ENCODE results near the gene APBB2.

APBB2 gene

DNA sequence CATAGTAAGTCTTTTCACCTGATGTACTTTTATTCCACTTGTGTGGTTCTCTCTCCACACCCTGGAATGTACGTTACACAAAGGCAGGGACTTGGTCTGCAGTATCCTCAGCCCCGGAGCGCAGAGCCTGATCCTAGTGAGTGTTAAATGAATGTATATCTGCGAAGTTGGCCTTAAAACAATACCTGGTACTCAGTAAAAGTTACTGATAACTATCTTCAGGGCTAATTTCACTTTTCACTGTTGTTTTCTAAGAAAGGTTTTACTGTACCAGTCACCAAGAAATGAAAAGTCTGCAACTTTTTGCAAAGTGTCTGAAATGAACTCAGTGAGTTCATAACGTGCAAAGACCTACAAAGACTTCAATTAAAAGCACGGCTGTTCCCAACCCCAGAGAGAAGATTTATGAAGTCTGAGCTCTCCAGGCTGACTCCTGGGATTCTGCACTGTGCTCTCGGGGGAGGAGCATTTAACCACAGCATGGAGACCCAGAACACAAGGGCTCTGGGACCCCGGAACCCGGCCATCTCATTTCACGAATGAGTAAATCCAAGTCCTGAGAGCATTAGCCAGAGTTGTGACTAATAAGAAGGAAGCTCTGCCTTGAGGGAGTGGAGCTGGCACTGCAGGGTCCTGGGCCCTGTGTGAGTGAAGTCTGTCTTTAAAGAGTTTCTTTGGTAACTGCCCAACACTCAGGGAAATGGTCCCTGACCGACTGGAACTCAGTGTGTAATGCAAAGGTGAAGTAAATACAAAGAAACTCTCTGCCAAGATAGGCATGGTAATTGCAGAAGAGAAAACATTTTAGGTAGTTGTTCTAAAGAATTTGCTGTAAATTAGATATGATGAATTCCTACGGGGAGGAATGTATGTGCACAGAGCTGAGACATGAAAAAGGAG, 298.8 kb downstream of the APBB2 start:
- Histone ChIP-seq H3K4me3 (ENCODE audit: low read depth, low read length, poor library complexity, severe bottlenecking) (no peak overlapping the region), H3K4me1 (ENCODE audit: insufficient read depth, low read length, severe bottlenecking) (no peaks in the 10 kb centered on the region), H3F3A (ENCODE audit: insufficient read depth, low read length) (no peaks in the 10 kb centered on the region), H3K9ac (ENCODE audit: low read length) (no peak overlapping the region), H3K4me2 (ENCODE audit: low read length) (no peak overlapping the region), H4K20me1 (ENCODE audit: insufficient read depth, low read length) (no peaks in the 10 kb centered on the region), H3K27ac (ENCODE audit: low read depth, low read length, poor library complexity, severe bottlenecking) (no peak overlapping the region), H2AFZ (ENCODE audit: low read length) (no peak overlapping the region), H3K27me3 (ENCODE audit: insufficient read depth, low read length) (peaks cover 5% of the 10 kb centered on the region; the same call in 1 of the 2 replicates), H3K9me3 (ENCODE audit: low read length) (no peaks in the 10 kb centered on the region), H3K36me3 (ENCODE audit: insufficient read depth, low read length) (no peaks in the 10 kb centered on the region), H3K79me2 (ENCODE audit: insufficient read depth, low read length) (no peaks in the 10 kb centered on the region), H3K9me2 (ENCODE audit: low read depth, low read length) (no peaks in the 10 kb centered on the region)
- TF ChIP-seq EZH2 (IDR thresholded peaks at IDR 0.05; ENCODE audit: borderline replicate concordance, low read length) = no peak
- TF ChIP-seq, protein P1, sequence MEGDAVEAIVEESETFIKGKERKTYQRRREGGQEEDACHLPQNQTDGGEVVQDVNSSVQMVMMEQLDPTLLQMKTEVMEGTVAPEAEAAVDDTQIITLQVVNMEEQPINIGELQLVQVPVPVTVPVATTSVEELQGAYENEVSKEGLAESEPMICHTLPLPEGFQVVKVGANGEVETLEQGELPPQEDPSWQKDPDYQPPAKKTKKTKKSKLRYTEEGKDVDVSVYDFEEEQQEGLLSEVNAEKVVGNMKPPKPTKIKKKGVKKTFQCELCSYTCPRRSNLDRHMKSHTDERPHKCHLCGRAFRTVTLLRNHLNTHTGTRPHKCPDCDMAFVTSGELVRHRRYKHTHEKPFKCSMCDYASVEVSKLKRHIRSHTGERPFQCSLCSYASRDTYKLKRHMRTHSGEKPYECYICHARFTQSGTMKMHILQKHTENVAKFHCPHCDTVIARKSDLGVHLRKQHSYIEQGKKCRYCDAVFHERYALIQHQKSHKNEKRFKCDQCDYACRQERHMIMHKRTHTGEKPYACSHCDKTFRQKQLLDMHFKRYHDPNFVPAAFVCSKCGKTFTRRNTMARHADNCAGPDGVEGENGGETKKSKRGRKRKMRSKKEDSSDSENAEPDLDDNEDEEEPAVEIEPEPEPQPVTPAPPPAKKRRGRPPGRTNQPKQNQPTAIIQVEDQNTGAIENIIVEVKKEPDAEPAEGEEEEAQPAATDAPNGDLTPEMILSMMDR (IDR thresholded peaks at IDR 0.05; ENCODE audit: low read length) = no peak

DNA sequence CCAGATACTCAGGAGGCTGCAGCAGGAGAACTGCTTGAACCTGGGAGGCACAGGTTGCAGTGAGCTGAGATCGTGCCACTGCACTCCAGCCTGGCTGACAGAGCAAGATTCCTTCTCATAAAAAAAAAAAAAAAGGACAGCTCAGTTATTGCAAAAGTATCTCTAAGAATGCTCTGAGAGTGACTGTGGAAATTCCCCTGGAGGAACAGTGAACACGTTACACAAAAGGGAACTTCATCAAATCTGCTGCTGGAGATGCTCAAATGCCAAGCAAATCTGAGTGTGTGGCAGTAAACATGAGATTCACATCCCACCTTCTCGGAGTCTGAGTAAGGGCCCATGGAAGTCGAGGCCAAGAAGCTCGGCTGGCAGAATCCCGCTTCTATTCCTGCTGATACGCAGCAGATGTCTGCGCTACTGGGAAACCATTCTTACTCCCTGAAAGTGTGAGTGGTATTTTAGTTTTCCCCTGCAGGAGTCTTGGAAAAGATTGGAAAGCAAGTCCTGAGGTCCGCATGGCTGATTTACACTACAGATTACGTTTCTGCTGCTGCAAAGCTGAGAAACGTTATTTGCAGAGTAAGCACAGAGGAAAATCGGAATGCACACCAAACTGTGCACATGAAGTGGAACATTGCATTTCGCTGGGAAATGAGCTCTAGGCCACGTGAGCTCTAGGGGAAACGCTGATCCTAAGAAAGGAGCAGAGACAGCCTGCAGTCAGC, 301.7 kb downstream of the APBB2 start:
- Histone ChIP-seq H3F3A (ENCODE audit: insufficient read depth, low read length) (no peaks in the 10 kb centered on the region), H4K20me1 (ENCODE audit: insufficient read depth, low read length) (no peaks in the 10 kb centered on the region), H3K9me3 (ENCODE audit: low read length) (no peaks in the 10 kb centered on the region), H3K9me2 (ENCODE audit: low read depth, low read length) (no peaks in the 10 kb centered on the region), H3K36me3 (ENCODE audit: insufficient read depth, low read length) (no peaks in the 10 kb centered on the region), H3K27ac (ENCODE audit: low read depth, low read length, poor library complexity, severe bottlenecking) (no peak overlapping the region), H3K79me2 (ENCODE audit: insufficient read depth, low read length) (no peaks in the 10 kb centered on the region), H2AFZ (ENCODE audit: low read length) (no peak overlapping the region), H3K27me3 (ENCODE audit: insufficient read depth, low read length) (peaks cover 5% of the 10 kb centered on the region; the same call in 1 of the 2 replicates), H3K4me2 (ENCODE audit: low read length) (no peak overlapping the region), H3K9ac (ENCODE audit: low read length) (no peak overlapping the region), H3K4me3 (ENCODE audit: low read depth, low read length, poor library complexity, severe bottlenecking) (no peak overlapping the region), H3K4me1 (ENCODE audit: insufficient read depth, low read length, severe bottlenecking) (peaks cover 9% of the 10 kb centered on the region)
- TF ChIP-seq EZH2 (IDR thresholded peaks at IDR 0.05; ENCODE audit: borderline replicate concordance, low read length) = no peak
- TF ChIP-seq, protein P1 (IDR thresholded peaks at IDR 0.05; ENCODE audit: low read length) = no peak

DNA sequence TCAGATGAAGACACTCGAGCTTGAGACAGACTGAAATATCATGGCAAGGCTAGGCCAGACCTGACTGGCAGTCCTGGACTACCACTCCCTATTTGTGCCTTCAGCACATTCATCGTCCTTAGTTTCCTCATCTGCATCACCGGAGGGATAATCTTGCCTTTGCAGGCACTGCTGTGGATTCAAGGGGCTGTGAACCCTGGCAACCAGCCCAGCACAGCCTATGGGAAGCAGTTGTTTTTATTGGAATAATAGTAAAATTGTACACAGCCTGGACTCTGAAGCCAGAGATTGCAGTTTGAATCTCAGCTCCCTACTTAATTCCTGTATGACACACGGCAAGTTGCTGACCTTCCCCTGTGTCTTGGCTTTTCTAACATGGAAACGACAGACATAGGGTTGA, 303.6 kb downstream of the APBB2 start:
- H3K27ac ChIP-seq (ENCODE audit: low read depth, low read length, poor library complexity, severe bottlenecking) = no peak overlapping the region
- H3F3A ChIP-seq (ENCODE audit: insufficient read depth, low read length) = no peaks in the 10 kb centered on the region
- TF ChIP-seq EZH2 (IDR thresholded peaks at IDR 0.05; ENCODE audit: borderline replicate concordance, low read length) = no peak
- TF ChIP-seq, protein P1 (IDR thresholded peaks at IDR 0.05; ENCODE audit: low read length) = no peak
- H3K4me1 ChIP-seq (ENCODE audit: insufficient read depth, low read length, severe bottlenecking) = peaks cover 9% of the 10 kb centered on the region
- no peaks in the 10 kb centered on the region for H3K9me3 ChIP-seq (ENCODE audit: low read length)
- no peaks in the 10 kb centered on the region for H4K20me1 ChIP-seq (ENCODE audit: insufficient read depth, low read length)
- H3K79me2 ChIP-seq (ENCODE audit: insufficient read depth, low read length) = no peaks in the 10 kb centered on the region
- no peak overlapping the region for H2AFZ ChIP-seq (ENCODE audit: low read length)
- no peaks in the 10 kb centered on the region for H3K36me3 ChIP-seq (ENCODE audit: insufficient read depth, low read length)
- no peak overlapping the region for H3K9ac ChIP-seq (ENCODE audit: low read length)
- H3K4me2 ChIP-seq (ENCODE audit: low read length) = no peak overlapping the region
- no peaks in the 10 kb centered on the region for H3K27me3 ChIP-seq (ENCODE audit: insufficient read depth, low read length)
- H3K4me3 ChIP-seq (ENCODE audit: low read depth, low read length, poor library complexity, severe bottlenecking) = no peak overlapping the region
- no peaks in the 10 kb centered on the region for H3K9me2 ChIP-seq (ENCODE audit: low read depth, low read length)

Data from OCI-LY1 (cell line).